Ramos (cell line): ENCODE measurements around the gene TLE5.

Experiments
- in situ Hi-C: fragments of 300-500 bp; cut with MboI; formaldehyde crosslinking; loops from one replicate; pipeline ENCODE4 v1.14.3; 2022; ENCODE audit warnings: low sequenced_read_pairs; ENCODE audit not compliant: unreplicated experiment

Gene TLE5, protein sequence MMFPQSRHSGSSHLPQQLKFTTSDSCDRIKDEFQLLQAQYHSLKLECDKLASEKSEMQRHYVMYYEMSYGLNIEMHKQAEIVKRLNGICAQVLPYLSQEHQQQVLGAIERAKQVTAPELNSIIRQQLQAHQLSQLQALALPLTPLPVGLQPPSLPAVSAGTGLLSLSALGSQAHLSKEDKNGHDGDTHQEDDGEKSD

DNA sequence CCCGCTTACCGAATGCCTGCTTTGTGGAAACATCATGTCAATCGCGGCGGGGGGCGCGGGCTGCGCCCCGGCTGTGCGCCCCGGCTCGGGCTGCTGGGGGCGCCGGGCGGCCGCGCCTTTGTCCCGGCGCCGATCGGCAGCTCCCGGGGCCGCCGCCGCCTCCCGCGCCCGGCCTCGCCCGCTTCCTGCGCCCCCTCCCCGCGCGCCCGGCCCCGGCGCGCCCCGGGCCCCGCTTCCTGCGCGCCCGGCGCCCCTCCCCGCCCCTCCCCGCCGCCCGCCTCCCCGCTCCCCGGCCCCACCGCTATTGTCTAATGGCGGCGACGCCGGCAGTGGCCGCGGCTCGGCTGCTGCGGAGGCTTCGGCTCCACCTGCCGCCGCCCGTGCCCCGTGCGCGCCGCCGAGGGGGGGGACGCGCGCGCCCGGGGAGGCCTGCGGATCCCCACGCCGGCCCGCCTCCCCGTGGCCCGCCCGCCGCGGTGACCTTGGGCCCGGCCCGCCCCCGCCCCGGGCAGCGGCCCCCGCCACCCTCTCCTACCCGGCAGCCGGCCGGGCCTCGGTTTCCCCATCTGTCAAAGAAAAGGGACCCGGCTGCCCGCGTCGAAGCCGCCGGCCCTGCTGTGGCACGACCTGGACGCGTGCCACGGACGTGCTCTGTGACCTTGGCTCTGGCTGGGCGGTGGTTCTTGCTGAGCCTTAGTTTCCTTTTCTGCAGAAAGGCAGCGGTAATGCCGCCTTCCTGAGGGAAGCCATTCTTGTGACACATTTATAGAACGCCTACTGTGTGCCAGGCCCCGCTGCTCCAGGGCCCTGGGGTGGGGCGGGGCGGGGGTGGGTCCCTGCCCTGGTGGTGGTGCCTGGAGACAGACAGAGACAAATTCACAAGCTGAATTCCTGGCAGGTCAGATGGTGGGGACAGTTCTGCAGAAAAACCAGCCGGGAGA is at the start of gene TLE5:
TSS of gene TLE5 (minus strand) at position 331 of the 941 bp plus-strand sequence. CDS start at position 36, 295 bp downstream.
- in situ Hi-C loops, result no loop called here

DNA sequence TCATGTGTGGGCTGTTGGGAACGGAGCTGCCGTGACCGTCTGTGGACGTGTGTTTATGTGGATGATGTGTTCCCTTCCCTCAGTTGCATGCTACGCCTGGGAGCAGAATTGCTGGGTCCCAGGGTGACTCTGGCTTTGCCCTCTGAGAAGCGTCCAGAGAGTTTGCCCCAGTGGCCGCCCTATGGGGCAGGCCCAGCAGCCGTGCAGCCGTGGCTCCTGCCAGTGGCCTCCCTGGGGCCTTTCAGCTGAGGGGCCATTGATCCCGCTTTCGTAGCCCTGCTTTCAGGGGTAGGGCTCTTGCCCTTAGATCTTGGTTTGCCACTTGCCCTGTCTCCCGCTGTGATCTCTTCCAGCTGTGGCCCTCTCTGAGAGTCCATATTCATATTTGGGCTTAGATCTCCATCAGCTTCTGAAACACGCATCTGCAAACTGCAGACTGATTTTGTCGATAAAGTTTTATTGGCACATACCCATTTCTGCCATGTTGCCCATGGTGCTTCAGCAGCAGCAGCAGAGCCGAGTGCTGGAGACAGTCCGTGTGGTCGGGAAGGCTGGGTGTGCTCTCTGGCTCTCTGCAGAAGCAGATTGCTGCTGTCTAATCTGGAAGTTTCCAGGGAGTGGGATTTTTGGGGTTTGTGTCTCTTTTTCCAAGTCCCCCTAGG is 49.4 kb upstream of the TLE5 start:
- in situ Hi-C loops, result no loop called here

DNA sequence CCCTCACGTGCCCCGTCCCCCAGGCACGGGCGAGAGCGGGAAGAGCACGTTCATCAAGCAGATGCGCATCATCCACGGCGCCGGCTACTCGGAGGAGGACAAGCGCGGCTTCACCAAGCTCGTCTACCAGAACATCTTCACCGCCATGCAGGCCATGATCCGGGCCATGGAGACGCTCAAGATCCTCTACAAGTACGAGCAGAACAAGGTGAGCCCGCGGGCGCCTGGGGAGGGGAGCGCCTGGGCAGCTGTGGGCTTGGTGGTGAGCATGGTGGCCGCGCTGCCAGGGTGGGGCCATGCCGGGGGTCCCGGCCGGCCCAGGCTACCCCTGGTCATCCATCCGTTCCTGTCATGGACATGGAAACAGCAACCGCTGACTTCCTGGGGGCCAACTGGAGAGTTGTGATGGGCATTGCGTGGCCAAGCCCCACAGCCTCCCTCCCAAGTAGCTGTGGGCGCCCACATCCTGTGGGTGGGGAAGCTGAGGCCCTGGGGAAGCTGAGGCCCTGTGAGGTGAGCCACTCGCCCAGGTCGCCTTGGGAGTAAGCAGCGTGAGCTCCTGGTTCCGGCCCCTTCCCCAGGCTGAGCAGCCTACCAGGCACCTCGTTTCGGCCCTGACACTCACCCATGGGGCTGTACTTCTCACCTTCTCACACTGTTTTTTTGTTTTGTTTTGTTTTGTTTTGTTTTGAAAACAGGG is 48.0 kb upstream of the TLE5 start:
- in situ Hi-C loops, result no loop called here

DNA sequence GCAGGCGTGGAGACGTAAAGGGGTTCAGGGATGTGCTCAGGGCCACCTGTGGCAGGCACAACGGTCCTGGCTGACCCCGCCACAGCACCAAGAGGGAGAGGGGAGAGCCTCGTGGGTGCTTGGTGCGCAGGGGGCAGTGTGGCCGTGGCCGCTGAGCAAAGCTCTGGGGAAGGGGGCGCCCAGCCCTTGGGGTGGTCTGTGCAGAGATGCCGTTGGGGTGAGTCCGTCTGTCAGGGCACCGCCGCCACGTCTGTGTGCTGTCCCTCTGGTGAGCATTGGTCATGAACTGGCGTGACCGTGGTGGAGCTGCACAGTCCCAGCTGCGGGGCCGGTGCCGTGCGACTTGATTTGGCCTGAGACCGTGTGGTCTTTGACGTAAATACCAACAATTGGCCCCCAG is 47.2 kb upstream of the TLE5 start:
- in situ Hi-C loops, result loop anchor here (10.0 kb wide), 1 partner anchor 145 kb away; no protein-coding TSS in a partner anchor

DNA sequence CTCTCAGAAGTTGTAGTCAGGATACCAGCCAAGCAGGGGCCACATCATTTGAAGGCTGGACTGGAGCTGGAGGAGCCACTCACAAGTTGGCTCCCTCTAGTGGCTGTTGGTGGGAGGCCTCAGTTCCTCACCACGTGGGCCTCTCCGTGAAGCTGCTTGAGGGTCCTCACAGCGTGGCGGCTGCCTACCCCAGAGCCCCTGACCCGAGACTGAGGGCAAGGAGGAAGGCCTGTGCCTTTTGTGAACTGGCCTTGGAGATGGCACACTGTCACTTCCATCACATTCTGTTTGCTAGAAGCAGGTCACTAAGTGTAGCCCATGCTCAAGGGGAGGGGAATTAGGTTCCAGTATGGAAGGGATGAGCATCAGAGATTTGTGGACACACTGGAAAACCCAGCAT is 46.5 kb upstream of the TLE5 start:
- in situ Hi-C loops, result loop anchor here (10.0 kb wide), 1 partner anchor 144 kb away; no protein-coding TSS in a partner anchor

DNA sequence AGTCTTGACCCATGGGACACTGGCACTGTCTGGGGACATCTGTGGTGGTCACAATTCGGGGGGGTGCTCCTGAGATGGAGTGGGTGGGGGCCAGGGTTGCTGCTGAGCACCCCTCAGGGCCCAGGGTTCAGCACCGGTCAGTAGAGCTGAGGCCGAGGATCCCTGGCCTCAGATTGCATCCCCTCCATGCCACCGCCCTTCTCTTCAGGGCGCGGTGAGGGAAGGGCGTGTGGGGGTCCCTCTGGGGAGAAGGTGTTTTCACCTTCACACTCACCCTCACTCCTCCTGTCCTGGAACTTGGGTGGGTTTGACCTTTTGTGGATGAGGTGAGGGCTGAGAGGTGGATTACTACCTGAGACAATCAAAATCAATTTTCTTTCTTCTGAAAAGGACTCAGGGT is 45.4 kb upstream of the TLE5 start:
- in situ Hi-C loops, result loop anchor here (10.0 kb wide), 1 partner anchor 143 kb away; no protein-coding TSS in a partner anchor

DNA sequence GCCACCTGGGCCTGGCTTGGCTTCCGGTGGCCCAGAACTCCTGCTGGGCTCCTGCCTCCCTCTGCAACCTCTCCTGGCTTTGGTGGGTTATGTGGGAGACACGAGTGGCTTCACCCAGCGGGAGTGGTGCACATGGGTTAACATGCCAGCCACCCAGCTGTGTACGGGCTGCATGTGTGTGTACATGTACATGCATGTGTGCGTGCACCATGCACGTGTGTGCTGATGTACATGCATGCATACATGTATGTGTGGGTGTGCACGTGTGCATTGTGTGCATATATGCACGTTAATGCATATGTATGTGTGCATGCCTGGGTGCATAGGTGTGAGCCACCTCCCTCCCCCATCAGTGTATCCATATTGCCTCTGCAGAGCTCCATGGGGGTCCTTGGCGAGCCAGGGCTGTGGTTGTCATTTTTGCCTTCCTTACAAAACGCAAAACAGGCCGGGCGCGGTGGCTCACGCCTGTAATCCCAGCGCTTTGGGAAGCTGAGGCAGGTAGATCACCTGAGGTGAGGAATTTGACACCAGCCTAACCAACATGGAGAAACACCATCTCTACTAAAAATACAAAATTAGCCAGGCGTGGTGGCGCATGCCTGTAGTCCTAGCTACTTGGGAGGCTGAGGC is 44.3 kb upstream of the TLE5 start:
- in situ Hi-C loops, result loop anchor here (10.0 kb wide), 1 partner anchor 142 kb away; no protein-coding TSS in a partner anchor

DNA sequence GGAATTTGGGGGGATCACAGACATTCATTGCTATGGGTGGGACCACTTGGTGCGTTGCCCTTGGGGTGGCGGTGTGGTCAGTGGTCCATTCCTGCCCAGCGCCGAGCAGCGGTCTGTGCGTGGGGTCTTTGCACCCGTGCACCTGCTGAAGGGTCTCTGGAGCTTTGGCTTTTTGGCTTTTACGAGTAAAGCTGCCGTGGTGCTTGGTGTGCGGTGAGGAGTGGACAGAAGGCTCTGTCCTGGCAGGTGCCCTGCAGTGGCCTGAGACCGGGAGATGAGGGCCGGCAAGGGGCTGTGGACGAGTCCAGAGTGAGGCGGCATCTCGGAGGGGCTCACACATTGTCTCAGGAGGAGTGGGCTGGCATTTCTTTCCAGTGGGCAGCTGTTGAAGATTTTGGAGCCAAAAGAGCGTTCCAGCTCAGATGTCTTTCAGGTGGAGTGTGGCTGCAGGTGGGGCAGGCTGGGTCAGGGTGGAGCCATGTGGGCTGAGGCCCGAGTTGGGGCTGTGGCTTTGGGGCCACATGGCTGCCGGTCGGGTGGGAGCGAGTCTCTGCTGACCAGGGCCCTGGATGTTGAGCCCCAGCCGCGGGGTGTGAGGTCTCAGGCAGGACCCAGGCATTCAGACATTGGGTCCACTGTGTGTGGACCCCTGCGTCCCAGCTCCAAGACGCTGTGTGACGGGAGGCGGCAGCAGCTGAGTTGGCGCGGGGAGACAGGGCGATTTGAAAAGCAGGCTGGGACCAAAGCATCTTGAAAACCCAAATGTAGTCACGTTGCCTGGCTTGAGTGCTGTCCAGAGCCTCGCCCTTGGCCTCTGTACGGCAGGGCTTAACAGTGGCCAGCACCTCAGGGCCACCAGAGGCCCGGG is 43.6 kb upstream of the TLE5 start:
- in situ Hi-C loops, result loop anchor here (10.0 kb wide), 1 partner anchor 141 kb away; no protein-coding TSS in a partner anchor

DNA sequence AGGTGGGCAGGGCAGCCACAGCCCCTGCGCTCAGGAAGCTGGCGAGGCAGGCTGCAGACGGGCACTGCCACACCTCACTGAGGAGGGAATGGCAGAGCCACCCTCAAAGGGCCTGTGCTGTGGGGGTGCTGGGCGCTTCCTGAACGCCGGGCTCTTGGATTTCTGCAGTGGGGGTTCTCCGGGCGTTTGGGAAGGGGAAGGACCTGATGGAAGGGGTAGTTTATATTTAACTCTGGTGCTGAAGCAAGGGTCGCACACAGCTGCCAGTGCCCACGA is 42.4 kb upstream of the TLE5 start:
- in situ Hi-C loops, result loop anchor here (10.0 kb wide), 1 partner anchor 140 kb away; no protein-coding TSS in a partner anchor

DNA sequence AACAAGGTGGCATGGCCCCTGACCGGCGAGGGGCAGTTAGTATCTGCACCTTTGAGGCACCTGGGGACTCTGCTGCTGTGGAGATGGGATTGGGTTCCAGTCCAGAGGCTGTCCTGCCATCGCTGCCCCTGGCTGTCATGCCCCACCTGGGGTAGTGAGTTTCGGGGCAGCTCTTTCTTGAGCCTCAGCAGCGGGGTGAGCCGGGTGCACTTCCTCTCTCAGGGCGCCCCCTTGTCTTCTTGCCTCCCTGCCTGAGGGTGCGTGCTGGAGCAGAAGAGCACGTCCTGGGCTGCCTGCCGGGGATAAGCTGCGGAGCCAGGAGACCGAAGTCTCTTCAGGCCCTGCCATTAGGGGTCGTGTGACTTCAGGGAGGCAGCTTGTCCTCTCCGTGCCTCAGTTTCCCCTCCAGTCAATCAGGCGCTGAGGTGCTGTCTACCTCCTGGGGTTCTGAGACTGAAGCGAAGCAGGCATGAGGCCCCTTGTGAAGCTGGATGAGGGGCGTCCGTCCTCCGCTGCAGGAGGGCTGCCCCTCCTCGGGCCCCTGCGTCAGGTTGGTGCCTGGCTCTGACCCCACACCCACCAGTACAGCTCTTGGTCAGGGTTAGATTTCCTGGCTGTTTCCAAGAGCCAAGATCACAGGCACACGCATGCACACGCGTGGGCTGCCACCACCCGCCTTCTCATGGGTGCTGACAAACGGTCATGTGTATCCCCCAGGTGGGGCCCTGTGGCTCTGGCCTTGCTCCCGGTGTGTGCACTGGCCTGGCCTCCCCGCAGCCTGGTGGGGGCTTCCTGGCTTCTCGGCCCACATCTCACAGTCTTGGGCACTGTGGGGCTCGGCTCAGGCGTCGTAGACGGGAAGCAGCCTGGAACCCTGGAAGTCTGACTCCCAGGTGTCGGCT is 40.2 kb upstream of the TLE5 start:
- in situ Hi-C loops, result loop anchor here (10.0 kb wide), 1 partner anchor 138 kb away; no protein-coding TSS in a partner anchor

DNA sequence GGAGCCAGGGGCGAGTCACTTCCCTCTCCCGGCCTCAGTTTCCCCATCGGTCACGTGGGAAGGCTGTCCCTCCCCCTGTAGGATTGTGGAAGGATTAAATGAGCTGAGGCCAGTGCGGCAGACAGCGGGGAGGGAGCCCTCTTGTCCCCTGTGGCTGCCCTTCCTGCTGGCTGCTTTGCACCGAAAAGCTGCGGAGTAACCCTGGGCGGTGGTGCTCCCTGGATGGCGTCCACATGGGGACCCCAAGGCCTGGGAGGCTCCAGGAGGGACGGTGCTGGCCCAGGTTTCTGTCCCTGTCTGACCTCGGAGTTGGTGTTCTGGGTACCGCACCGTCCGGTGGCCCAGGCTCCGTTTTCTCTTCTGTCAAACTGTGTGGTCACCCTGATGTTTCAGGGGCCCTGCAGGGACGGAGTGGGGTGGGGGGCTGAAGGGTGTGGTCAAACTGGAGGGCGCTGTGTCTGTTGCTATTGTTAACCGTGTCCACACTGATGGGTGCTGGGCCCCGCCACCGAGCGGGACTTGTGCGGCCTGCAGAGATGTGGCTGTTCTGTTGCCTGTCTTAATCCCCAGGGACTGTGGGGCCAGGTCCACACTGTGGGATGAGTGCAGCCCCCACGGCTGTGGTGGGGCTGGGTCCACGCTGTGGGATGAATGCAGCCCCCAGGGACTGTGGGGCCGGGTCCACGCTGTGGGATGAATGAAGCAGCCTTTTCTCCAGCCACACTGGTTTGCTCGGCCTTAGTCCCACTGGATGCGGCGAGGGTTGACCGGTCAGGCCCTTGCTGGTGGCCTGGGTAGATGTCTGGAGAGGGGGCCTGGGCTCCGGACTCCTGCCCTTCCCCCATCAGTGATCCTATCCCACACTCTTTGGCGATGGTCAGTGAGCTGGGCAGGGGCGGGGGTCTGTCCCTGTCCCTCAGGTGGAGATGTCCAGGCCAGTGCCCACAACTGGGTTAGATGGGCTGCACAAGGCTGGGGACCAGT is 38.7 kb upstream of the TLE5 start:
- in situ Hi-C loops, result loop anchor here (10.0 kb wide), 1 partner anchor 136 kb away; no protein-coding TSS in a partner anchor

DNA sequence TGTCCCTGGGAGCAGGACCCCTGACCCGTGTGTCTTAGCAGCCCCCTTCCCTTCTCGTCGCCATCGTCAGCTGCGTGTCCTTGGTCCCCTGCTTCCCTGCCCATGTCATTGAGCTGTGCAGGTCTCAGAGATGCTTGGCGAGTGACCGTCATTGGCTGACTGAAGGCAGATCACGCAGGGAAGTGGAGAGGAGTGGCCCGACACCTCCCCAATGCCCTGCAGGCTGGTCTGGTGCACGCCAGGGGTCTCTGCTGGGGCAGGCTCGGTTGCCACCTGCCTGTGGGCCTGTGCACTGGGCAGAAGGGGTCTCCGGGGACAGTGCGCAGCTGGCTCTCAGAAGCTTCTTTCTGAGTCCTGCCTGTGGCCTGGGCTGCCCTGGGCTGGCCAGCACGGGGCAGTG is 38.0 kb upstream of the TLE5 start:
- in situ Hi-C loops, result loop anchor here (10.0 kb wide), 1 partner anchor 136 kb away; no protein-coding TSS in a partner anchor

DNA sequence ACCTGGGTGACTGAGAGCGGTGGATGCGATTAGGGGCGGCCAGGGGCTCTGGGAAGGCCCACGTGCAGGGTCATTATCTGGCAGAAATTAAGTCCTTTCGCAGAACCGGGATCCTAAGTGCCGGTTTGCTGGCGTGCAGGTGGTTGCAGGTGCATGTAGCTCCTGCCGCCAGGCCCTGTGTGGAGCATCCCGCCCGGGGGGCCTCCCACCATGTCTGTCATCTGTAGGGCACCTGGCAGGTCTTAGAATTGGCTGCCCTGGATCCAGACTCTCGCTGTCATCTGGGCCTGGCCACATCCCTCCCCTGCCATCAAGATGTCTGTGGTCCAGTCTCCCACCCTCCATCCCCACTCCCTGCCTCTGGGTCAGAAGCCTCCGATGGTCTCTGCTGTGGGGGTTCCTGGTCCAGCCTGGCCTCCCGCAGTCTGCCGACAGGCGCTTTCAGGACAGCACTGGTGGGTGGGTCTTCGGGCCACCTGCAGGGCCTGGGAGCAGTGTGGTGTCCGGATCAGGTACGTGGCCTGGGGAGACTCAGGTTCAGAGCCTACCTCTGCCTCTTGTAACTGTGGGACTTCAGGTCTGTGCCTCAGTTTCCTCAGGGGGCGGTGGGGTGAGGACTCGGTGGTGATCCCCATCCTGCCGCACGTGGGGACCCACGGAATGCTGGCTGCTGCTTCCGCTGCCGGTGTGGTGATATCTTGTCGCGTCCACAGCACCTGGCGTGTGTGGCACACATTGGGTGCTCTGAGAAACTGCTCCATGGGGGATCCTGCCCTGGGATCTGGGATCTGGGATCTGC is 37.3 kb upstream of the TLE5 start:
- in situ Hi-C loops, result loop anchor here (10.0 kb wide), 1 partner anchor 135 kb away; no protein-coding TSS in a partner anchor

DNA sequence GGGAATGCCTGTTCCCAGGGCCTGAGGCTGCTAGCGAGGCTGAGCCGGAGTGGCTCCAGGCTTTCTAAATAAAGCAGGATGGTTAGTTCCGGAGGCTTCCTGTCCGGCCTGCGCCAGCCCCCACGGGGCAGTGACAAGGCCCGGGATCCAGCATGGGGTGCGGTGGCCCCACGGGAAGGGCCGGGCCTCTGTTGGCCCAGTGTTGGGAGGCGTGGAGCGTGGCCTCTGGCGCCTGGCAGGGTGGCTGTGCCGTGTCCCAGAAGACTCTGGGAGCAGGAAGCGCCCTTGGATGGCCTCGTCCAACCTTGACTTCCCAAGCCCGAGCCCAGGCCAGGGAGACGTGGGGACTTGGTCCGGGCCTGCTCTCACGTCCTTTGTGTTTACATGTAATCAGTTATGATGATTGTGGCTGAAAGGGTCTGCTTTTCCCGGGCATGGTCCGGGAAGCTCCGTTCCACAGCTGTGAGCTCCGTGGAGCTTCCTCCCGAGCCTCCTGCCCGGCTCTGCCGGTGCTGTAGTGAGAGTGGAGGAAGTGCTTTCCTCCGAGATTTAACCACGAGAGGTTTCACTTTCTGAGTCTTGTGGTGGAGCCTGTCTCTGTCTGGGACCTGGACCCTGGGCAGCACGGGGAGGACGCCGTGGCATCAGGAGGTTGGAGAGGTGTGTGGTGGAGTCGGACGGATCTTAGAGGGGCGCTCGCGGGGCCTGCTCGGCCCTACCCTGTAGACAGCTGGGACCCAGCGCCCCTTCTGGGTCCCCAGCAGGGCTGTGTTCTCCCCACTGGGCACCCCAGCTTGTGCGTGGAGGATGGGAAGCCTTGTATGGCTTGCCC is 36.4 kb upstream of the TLE5 start:
- in situ Hi-C loops, result no loop called here

DNA sequence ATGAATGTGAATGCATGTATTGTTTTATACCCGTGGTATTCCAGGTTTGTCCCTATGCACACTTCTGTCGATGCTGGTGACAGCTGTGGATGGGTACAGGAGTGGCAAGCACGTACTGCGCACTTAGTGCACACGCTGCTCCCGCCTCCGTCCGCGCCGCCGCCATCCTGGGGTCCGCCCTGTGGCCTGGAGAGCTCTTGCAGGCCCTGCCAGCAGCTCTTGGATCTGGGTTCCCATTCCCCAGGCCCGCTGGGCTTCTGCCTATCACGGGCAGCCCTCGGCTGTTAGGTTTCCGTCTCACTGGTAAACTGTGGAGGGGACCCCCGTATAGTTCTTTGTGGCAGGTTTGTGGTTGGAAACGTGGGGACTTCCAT is 35.8 kb upstream of the TLE5 start:
- in situ Hi-C loops, result no loop called here
